GM21390 (cell line): ENCODE results near the gene SPOCD1.
A peak's percentile ranks its signal among the peaks of the same experiment; 100 is the strongest.

Source experiments
- ATAC-seq: cut with Tn5 transposase; IDR thresholded peaks from one replicate; pipeline ENCODE4 v1.9.1; 2021; ENCODE audit not compliant: unreplicated experiment

SPOCD1 gene

GRCh38 chr1:31757989-31758388 is 57.8 kb downstream of the SPOCD1 start:
- no peak for ATAC-seq

- ATAC-seq = no peak
Observed at GRCh38 chr1:31757204-31757679, 58.6 kb downstream of the SPOCD1 start.

- no peak for ATAC-seq
Observed at GRCh38 chr1:31756578-31756977, 59.2 kb downstream of the SPOCD1 start.

DNA sequence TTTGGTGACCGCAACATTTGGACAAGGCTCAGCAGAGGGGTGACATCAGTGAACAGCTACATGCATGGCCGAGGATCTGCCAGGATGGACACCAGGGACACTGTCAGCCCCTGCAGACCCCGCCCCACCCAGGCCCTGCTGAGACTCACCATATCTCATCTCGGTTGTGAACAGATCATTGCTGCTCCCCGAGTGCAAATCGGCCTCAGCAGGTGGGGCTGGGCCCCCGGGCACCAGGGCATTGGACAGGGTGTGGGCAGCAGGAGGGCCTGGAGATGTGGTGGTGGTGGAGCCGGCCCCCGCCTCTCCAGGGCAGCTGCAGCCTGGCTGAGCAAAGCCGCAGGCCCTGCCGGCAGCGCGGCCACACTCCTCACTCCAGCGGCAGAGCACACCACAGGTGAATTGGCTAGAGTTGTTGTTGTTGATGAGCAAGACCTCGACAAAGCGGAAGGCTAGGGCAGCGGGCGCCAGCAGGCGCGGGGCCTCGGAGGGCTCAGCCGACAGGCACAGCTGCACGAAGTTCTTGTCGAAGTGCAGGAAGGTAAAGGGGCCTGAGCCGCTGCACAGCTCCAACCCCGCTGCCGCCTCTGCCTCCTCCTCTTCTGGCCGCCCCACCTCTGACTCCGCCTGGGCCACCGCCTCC is 59.9 kb downstream of the SPOCD1 start:
- no peak for ATAC-seq

DNA sequence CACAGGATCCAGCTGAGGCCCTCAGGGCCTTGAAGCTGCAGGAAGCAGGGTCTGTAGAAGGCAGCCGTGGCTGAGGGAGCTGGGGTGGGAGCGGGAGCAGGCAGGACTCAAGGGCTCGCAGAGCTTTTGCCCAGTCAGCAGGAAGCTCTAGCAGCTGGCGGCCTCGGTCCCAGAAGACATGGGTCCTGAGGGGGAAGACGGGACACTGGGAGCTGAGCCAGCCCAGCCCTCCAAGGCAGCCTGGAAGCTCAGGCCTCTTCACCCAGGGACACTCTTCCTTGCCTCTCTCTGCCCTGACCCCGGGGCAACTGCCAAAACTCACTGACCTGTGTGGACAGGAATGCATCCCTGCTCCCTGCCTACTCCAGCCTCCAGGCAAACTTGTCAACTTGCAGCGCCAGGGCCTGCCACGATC is 60.6 kb downstream of the SPOCD1 start:
- no peak for ATAC-seq

GRCh38 chr1:31754397-31754796 is 61.4 kb downstream of the SPOCD1 start:
- ATAC-seq = no peak

GRCh38 chr1:31753707-31754349 is 62.0 kb downstream of the SPOCD1 start:
- ATAC-seq = no peak

DNA sequence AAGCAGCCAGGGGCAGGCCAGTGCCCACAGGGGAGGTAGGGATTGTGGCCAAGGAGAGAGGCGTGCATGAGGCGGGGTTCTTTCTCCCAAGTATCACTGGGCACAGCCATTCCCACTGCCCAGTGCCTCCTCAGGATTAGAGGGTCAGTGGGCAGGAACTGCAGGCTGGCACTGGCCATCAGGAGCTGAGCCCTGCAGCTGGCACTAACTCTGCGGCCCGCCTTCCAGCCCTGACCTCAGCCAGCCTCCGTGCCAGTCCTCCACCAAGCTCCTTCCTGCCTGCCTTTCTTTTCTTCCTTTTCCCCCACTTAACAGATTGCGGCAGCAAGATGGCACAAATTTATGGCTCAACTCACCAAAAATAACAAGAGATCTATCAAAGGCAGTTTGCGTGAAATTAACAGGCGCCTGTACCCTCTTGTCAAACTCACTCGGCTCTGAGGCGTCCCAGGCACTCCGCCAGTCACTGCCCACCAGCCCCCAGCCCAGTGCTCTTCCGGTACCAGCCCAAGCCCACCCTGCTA is 62.8 kb downstream of the SPOCD1 start:
- no peak for ATAC-seq

DNA sequence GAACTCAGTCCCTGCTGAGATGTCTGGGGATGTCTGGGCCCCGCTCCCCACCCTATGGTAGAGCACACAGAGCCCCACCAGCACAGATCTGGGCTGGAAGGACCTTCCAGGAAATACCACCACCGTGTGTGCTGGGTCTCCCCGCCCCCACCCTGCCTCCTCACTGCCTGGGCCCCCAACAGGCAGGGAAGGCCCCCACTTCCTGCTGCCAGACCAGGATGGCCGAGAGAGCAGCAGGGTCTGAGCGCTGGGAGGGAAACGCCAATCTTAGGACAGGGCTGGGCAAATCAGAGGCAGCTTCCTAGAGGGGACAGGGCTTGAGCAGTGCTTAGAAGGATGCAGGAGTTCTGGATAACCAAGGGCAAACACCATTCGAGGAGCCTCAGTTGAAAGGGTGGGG is 63.6 kb downstream of the SPOCD1 start:
- no peak for ATAC-seq

DNA sequence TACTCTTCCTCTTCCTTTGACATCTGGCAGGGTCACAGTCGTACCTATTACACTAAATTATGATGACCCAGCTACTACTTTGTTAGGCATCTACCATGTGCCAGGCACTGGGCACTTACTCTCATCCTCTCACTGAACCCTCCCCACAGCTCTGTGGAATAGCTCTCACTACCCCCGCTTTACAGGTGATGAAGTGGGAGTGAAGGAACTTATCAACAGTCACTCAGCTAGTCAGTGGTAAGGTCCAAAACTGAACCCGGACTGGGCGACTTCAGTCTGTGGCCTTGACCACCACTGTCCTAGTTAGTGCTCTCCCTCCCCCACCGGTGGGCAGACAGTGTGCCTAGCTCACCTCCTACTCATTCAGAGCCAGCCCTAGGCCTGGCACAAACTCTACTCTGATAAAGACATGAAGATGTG is 64.0 kb downstream of the SPOCD1 start:
- ATAC-seq = no peak

GRCh38 chr1:31750858-31751510 is 64.8 kb downstream of the SPOCD1 start:
- no peak for ATAC-seq

DNA sequence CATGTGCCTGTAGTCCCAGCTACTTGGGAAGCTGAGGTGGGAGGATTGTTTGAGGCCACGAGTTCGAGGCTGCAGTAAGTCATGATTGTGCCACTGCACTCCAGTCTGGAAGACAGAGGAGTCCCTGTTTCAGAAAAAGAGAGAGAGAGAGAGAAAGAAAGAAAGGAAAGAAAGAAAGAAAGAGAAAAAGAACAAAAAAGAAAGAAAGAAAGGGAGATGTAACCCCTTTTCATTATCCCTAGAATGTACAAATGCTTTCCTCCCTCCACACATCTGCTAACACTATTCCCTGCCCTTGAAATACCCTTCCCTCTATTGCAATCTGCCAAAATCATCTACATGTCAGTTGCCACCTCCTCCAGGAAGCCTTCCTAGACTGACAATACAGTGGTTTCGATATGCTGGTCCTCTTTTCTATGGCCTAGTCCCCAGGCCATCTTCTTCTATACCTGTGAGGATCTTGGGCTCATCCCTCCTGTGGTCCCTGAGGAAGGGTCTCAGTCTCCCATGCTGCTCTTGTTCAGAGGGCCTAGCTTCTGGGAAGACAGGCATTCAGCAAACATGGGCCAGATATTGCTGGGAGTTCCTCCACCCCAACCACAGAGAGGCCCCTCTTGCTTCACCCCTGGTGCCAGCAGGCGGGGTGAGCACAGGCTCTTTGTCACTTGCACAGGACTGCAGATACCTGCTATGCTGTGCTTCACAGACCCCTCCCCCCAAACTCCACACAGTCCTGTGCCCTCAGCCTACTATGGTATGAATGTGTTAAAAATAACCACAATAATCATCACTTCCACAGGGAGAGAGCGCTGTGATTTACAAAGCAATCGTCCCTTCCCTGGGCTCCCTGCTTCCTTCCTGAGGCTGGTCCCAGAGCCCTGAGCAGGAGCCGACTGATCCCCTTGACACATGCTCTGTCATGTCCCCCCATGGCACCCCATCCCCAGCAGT is 65.8 kb downstream of the SPOCD1 start:
- ATAC-seq = no peak

DNA sequence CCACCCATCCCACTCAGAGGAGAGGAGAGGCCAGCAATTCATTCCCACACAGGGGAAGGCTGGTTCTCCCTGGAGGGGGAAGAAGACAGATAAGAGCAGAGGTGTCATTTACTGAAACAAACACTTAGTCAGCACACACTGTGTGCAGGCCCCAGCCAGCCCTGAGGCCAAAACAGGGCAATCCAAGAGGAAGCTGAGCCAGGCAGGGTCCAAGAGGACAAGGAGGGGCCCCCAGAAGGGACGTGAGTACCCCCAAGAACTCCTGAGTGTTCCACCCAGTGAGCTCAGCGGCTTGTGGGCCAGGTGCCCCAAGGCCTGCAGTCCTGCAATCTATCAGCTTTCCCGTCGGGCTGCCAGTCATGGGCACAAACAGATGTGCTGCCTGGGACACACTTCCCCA is 67.5 kb downstream of the SPOCD1 start:
- no peak for ATAC-seq

DNA sequence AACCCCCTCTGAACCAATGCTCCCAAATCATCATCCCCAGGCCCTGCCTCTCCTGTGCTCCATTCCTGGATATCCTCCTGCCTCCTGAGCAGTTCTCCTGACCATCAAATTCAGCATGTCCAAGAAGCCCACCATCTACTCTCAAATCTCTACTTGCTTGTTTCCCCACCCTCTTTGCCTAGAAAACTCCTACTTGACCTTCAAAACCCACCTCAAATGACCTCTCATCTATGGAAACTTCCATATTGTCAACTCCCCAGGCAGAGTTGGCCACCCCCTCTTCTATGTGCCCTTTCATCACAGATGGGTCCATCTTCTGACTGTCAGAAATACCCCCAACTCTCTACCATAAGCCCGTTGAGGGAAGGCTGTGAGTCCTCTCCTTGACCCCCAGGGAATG is 68.5 kb downstream of the SPOCD1 start:
- ATAC-seq = no peak

DNA sequence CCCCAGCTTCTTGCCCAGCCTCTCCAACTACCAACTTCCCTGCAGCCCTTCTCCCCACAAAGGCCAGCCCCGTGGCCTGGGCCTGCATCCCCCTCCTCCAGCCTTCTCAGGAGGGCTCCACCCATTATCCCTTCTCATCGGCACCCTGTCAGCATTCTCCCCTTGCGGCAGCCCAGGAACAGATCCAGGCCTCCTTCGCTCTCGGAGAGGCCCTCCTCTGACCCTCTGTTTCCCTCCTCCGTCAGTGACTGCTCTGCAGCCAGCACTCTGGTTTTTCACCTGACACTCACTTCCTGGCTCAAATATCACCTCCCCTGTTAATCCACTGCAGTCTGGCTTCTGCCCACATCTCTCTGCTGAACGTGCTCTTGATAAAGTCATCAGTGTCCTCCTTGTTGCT is 69.1 kb downstream of the SPOCD1 start:
- no peak for ATAC-seq

DNA sequence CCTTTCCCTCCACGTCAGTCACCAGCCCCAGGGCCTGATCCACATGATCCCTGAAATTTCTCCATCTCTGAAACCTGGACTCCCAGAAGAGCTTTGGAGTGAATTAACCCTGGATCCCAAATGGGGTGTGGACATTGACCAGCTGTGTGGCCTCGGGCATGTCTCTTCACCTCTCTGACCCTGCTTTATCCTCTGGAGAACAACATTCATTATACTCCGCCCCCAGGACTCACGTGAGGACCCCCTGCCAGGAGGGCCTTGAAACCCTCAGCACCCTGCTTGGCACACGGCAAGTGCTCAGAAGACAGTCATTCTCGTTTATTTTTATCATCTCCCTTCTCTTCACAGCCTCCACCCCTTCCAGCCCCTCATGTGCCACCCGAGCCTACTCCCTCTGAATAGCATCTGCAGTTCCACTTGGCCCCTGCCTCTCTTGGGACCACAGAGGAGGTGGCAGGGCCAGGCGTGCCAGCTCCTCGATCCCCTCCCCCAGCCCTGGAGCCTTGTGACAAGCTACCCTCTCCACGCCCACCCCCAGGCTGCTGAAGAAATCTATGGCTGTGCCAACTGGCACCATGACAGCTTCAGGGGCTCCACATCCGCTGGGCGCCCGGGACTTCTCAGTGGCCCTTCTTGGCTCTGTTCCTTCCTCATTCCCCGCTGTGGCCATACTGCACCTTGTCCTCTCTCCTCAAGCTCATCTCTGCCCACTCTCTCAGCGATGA is 69.7 kb downstream of the SPOCD1 start:
- ATAC-seq = no peak

- no peak for ATAC-seq
Observed at GRCh38 chr1:31745096-31745945, 70.5 kb downstream of the SPOCD1 start.

DNA sequence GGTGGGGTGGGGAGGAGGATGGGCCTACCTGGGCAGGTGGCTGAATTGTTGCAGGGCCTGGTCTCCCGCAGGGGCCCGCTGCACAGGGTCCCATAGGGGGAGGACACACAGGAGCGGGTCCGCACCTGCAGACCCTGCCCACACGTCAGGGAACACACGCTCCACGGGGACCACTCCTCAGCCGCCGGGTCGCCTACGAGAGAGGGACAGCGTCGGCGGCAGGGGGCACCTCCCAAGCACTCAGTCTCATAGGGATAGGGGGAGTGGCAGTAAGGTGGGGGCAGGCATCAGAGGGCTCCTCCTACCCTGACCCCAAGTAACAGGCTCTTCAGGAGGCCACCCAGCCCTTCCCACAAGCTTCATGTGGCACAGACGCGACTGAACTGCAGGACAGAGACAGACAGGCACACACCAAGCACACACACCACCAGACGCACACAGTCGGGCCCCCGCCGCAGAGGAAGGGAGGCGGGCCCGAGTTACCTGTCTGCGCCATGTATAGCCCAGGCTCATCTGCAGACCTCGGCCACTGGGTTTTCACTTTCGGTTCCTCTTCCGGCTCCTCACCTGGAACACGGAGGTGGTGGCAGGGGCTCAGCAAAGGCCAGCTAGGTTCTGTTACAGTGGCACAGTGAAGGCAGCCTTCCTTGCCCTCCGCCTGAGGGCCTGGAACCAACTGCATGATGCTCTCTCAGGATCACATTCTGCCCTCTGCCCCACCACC is 71.5 kb downstream of the SPOCD1 start:
- ATAC-seq = peak; percentile 72
